NB4 (cell line): ENCODE measurements around the gene ADGRG7.

ENCODE experiments used
- DNase-seq: peaks from one replicate; pipeline ENCODE4 v3.0.0; 2010; ENCODE audit warnings: low read depth
- H3K4me3 ChIP-seq: one replicate; pipeline ENCODE4 v1.5.1; 2011; ENCODE audit warnings: mild to moderate bottlenecking, low read depth, low read length, moderate library complexity
- MAX ChIP-seq: IDR thresholded peaks from 2 replicates; pipeline ENCODE4 v1.6.1; 2011; ENCODE audit warnings: low read depth, low read length
- MYC ChIP-seq: IDR thresholded peaks from 2 replicates; pipeline ENCODE4 v1.6.1; 2011; ENCODE audit warnings: low read depth, low read length
- POLR2A ChIP-seq: IDR thresholded peaks from 2 replicates; pipeline ENCODE4 v1.6.1; 2011; ENCODE audit warnings: mild to moderate bottlenecking; ENCODE audit not compliant: insufficient read length; ENCODE audit errors: extremely low read depth
- TF ChIP-seq, protein P1 (sequence below): IDR thresholded peaks from one replicate; pipeline ENCODE4 v1.5.1; 2012; ENCODE audit warnings: low read depth, low read length

Gene ADGRG7

DNA sequence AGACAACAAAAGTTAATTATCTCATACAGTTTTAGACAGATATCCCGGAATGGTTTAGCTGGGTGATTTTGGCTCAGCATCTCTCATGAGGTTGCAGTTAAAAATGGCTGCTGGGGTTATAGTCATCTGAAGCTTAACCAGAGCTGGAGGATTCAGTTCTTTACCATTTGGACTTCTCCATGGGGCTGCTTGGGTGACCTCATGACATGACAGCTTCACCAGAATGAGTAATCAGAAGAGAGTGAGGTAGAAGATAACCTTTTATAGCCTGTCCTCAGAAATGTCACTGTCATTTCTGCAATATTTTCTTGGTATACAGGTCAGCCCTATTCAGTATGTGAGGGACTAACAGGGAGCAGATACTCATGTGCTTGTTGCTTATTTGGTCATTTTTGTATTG, 130.8 kb downstream of the ADGRG7 start:
- no peak overlapping the region for H3K4me3 ChIP-seq
- TF ChIP-seq MYC = no peak
- TF ChIP-seq POLR2A = no peak
- no peak for DNase-seq

- H3K4me3 ChIP-seq = no peak overlapping the region
- DNase-seq = no peak
- TF ChIP-seq MYC (no peak), POLR2A (no peak), MAX (no peak)
- TF ChIP-seq, protein P1, sequence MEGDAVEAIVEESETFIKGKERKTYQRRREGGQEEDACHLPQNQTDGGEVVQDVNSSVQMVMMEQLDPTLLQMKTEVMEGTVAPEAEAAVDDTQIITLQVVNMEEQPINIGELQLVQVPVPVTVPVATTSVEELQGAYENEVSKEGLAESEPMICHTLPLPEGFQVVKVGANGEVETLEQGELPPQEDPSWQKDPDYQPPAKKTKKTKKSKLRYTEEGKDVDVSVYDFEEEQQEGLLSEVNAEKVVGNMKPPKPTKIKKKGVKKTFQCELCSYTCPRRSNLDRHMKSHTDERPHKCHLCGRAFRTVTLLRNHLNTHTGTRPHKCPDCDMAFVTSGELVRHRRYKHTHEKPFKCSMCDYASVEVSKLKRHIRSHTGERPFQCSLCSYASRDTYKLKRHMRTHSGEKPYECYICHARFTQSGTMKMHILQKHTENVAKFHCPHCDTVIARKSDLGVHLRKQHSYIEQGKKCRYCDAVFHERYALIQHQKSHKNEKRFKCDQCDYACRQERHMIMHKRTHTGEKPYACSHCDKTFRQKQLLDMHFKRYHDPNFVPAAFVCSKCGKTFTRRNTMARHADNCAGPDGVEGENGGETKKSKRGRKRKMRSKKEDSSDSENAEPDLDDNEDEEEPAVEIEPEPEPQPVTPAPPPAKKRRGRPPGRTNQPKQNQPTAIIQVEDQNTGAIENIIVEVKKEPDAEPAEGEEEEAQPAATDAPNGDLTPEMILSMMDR = no peak
These were observed 134.1 kb downstream of the ADGRG7 start for GRCh38 chr3:100743535-100743934.

DNA sequence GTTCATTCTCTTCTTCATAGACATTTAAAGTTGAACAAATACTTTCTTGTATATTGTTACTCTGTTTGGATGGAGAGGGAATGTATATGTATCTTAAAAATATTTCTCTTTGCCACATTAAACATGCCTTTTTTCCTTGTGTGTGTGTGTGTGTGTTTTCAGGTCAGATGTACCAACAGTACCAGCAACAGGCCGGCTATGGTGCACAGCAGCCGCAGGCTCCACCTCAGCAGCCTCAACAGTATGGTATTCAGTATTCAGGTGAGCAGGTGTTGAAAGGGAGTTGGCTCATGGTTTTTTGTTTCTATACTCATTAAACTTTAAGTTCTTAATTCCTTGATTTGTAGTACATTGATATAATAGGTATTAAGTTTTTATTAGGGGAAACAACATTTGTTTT, 135.3 kb downstream of the ADGRG7 start:
- TF ChIP-seq, protein P1 = no peak
- no peak for TF ChIP-seq MYC
- TF ChIP-seq POLR2A = no peak
- no peak for TF ChIP-seq MAX
- no peak for DNase-seq
- no peak overlapping the region for H3K4me3 ChIP-seq
